Measurements from ENCODE around the gene PGBD5.

Gene PGBD5

GRCh38 chr1:230394741-230395140 lies 31.4 kb downstream of the PGBD5 start:
- DNase-seq (ENCODE audit: low spot score) = no peak

- no peak for DNase-seq (ENCODE audit: low spot score)
Observed at GRCh38 chr1:230394134-230394533, 32.0 kb downstream of the PGBD5 start.

- DNase-seq (ENCODE audit: low spot score) = no peak
Observed at GRCh38 chr1:230393722-230394121, 32.4 kb downstream of the PGBD5 start.

GRCh38 chr1:230392920-230393521 lies 33.1 kb downstream of the PGBD5 start:
- DNase-seq (ENCODE audit: low spot score) = no peak

GRCh38 chr1:230392536-230392909 lies 33.6 kb downstream of the PGBD5 start:
- no peak for DNase-seq (ENCODE audit: low spot score)

GRCh38 chr1:230391776-230392535 lies 34.2 kb downstream of the PGBD5 start:
- DNase-seq (ENCODE audit: low spot score) = no peak

- DNase-seq (ENCODE audit: low spot score) = no peak
Observed at GRCh38 chr1:230390371-230390770, 35.8 kb downstream of the PGBD5 start.

GRCh38 chr1:230387876-230388275 lies 38.3 kb downstream of the PGBD5 start:
- no peak for DNase-seq (ENCODE audit: low spot score)

- no peak for DNase-seq (ENCODE audit: low spot score)
Observed at GRCh38 chr1:230387296-230387695, 38.8 kb downstream of the PGBD5 start.

GRCh38 chr1:230386637-230387262 lies 39.4 kb downstream of the PGBD5 start:
- DNase-seq (ENCODE audit: low spot score) = no peak

- no peak for DNase-seq (ENCODE audit: low spot score)
Observed at GRCh38 chr1:230385930-230386329, 40.2 kb downstream of the PGBD5 start.

GRCh38 chr1:230385158-230385450 lies 41.0 kb downstream of the PGBD5 start:
- DNase-seq (ENCODE audit: low spot score) = no peak

- no peak for DNase-seq (ENCODE audit: low spot score)
Observed at GRCh38 chr1:230384380-230385157, 41.6 kb downstream of the PGBD5 start.

GRCh38 chr1:230383425-230383824 lies 42.7 kb downstream of the PGBD5 start:
- no peak for DNase-seq (ENCODE audit: low spot score)

- peak; percentile 63 for DNase-seq (ENCODE audit: low spot score)
Observed at GRCh38 chr1:230382001-230382491, 44.1 kb downstream of the PGBD5 start.

- no peak for DNase-seq (ENCODE audit: low spot score)
Observed at GRCh38 chr1:230381585-230381984, 44.5 kb downstream of the PGBD5 start.

GRCh38 chr1:230381049-230381467 lies 45.1 kb downstream of the PGBD5 start:
- DNase-seq (ENCODE audit: low spot score) = no peak

GRCh38 chr1:230379928-230380327 lies 46.2 kb downstream of the PGBD5 start:
- DNase-seq (ENCODE audit: low spot score) = no peak

GRCh38 chr1:230379462-230379861 lies 46.7 kb downstream of the PGBD5 start:
- no peak for DNase-seq (ENCODE audit: low spot score)

- no peak for DNase-seq (ENCODE audit: low spot score)
Observed at GRCh38 chr1:230377851-230378250, 48.3 kb downstream of the PGBD5 start.

GRCh38 chr1:230377324-230377723 lies 48.8 kb downstream of the PGBD5 start:
- DNase-seq (ENCODE audit: low spot score) = no peak

GRCh38 chr1:230376296-230376695 lies 49.8 kb downstream of the PGBD5 start:
- no peak for DNase-seq (ENCODE audit: low spot score)

- DNase-seq (ENCODE audit: low spot score) = no peak
Observed at GRCh38 chr1:230375780-230376179, 50.4 kb downstream of the PGBD5 start.

All from iPS-NIHi11 (cell line).